HEK293 (cell line): Measurements from ENCODE around the gene TC2N.

Source experiments
- CTCF ChIA-PET: fragments of 350-600 bp; formaldehyde crosslinking; extraction: SDS; loops from one replicate; lab custom pipeline; 2021; ENCODE audit warnings: antibody characterized with exemption; lab: Yijun Ruan, JAX
- POLR2A ChIA-PET: fragments of 300-600 bp; formaldehyde crosslinking; extraction: SDS; loops from one replicate; lab custom pipeline; 2020; ENCODE audit warnings: antibody characterized with exemption, inconsistent platforms; lab: Yijun Ruan, JAX
- H3K27ac ChIP-seq: fragments of 200-500 bp; sonication (Bioruptor generic); 2 replicates; pipeline ENCODE4 v1.5.1; 2014; ENCODE audit warnings: low read depth, low read length, control low read depth, inconsistent platforms; ENCODE audit errors: extremely low read depth
- H3K36me3 ChIP-seq, 2 experiments: fragments of 200-500 bp in 1 of 2; sonication (Bioruptor generic) in 1 of 2; 1 replicate in 1 of 2; 2 replicates in 1 of 2; pipeline ENCODE4 v1.5.1; 2014 to 2017; ENCODE audit warnings: inconsistent platforms in 2 of 2, low read length in 2 of 2; ENCODE audit not compliant: control insufficient read depth in 2 of 2, insufficient read depth in 1 of 2
- H3K4me1 ChIP-seq: fragments of 200-500 bp; sonication (Bioruptor generic); 2 replicates; pipeline ENCODE4 v1.5.1; 2014; ENCODE audit warnings: mild to moderate bottlenecking, low read length, inconsistent platforms; ENCODE audit not compliant: control insufficient read depth, insufficient read depth
- H3K4me3 ChIP-seq: 2 replicates; pipeline ENCODE4 v1.5.1; 2011; ENCODE audit warnings: low read depth, mild to moderate bottlenecking, control low read depth, low read length, moderate library complexity
- H3K9me3 ChIP-seq: fragments of 200-500 bp; sonication (Bioruptor generic); 2 replicates; pipeline ENCODE4 v1.5.1; 2014; ENCODE audit warnings: low read depth, low read length, inconsistent platforms; ENCODE audit not compliant: control insufficient read depth, insufficient read depth
- BCL11A ChIP-seq: fragments of 450-650 bp; formaldehyde crosslinking; IDR thresholded peaks from 2 replicates; pipeline ENCODE4 v1.5.1; 2016; ENCODE audit warnings: low read depth, missing biosample characterization, missing genetic modification characterization
- GFI1B ChIP-seq: fragments of 450-650 bp; formaldehyde crosslinking; IDR thresholded peaks from 2 replicates; pipeline ENCODE4 v1.5.1; 2016; ENCODE audit warnings: missing biosample characterization, missing genetic modification characterization
- GLI2 ChIP-seq: fragments of 450-650 bp; formaldehyde crosslinking; IDR thresholded peaks from 2 replicates; pipeline ENCODE4; 2017; ENCODE audit warnings: missing biosample characterization, missing genetic modification characterization, low read depth, borderline replicate concordance
- GLIS1 ChIP-seq: fragments of 450-650 bp; formaldehyde crosslinking; IDR thresholded peaks from 2 replicates; pipeline ENCODE4 v1.5.1; 2016; ENCODE audit warnings: missing biosample characterization, missing genetic modification characterization
- SCRT2 ChIP-seq: fragments of 450-650 bp; formaldehyde crosslinking; IDR thresholded peaks from 2 replicates; pipeline ENCODE4 v1.5.1; 2016; ENCODE audit warnings: missing biosample characterization, missing genetic modification characterization
- ZFP69B ChIP-seq: fragments of 450-650 bp; formaldehyde crosslinking; IDR thresholded peaks from 2 replicates; pipeline ENCODE4 v1.5.1; 2016; ENCODE audit warnings: missing biosample characterization, missing genetic modification characterization
- ZIC2 ChIP-seq: fragments of 450-650 bp; formaldehyde crosslinking; IDR thresholded peaks from 2 replicates; pipeline ENCODE4 v1.5.1; 2016; ENCODE audit warnings: missing biosample characterization, missing genetic modification characterization
- ZNF202 ChIP-seq: fragments of 450-650 bp; formaldehyde crosslinking; IDR thresholded peaks from 2 replicates; pipeline ENCODE4 v1.5.1; 2016; ENCODE audit warnings: missing biosample characterization, missing genetic modification characterization, borderline replicate concordance
- ZNF292 ChIP-seq: fragments of 450-650 bp; formaldehyde crosslinking; IDR thresholded peaks from 2 replicates; pipeline ENCODE4 v1.5.1; 2016; ENCODE audit warnings: low read depth, missing biosample characterization, missing genetic modification characterization, borderline replicate concordance
- ZNF335 ChIP-seq: fragments of 450-650 bp; formaldehyde crosslinking; conservative IDR thresholded peaks from 2 replicates; pipeline ENCODE4 v1.5.1; 2016; ENCODE audit warnings: missing biosample characterization, missing genetic modification characterization
- ZNF426 ChIP-seq: fragments of 450-650 bp; formaldehyde crosslinking; IDR thresholded peaks from 2 replicates; pipeline ENCODE4 v1.5.1; 2017; ENCODE audit warnings: missing biosample characterization, missing genetic modification characterization, mild to moderate bottlenecking, inconsistent platforms, moderate library complexity
- ZNF501 ChIP-seq: fragments of 450-650 bp; formaldehyde crosslinking; IDR thresholded peaks from 2 replicates; pipeline ENCODE4 v1.5.1; 2016; ENCODE audit warnings: missing biosample characterization, missing genetic modification characterization
- ZNF621 ChIP-seq: fragments of 450-650 bp; formaldehyde crosslinking; IDR thresholded peaks from 2 replicates; pipeline ENCODE4 v1.5.1; 2017; ENCODE audit warnings: missing biosample characterization, missing genetic modification characterization
- ZNF660 ChIP-seq: fragments of 450-650 bp; IDR thresholded peaks from 2 replicates; pipeline ENCODE4 v1.5.1; 2018; ENCODE audit warnings: missing biosample characterization, mild to moderate bottlenecking, missing genetic modification characterization
- ZNF664 ChIP-seq: fragments of 450-650 bp; formaldehyde crosslinking; IDR thresholded peaks from 2 replicates; pipeline ENCODE4 v1.5.1; 2016; ENCODE audit warnings: missing biosample characterization, missing genetic modification characterization
- ZNF707 ChIP-seq: fragments of 450-650 bp; formaldehyde crosslinking; IDR thresholded peaks from 2 replicates; pipeline ENCODE4 v1.5.1; 2016; ENCODE audit warnings: missing biosample characterization, missing genetic modification characterization
- TF ChIP-seq, protein P1 (sequence below): fragments of 450-650 bp; formaldehyde crosslinking; IDR thresholded peaks from 2 replicates; pipeline ENCODE4 v1.5.1; 2016; ENCODE audit warnings: missing biosample characterization, missing genetic modification characterization
- TF ChIP-seq, protein P2 (sequence below): fragments of 450-650 bp; formaldehyde crosslinking; IDR thresholded peaks from 2 replicates; pipeline ENCODE4 v1.5.1; 2016; ENCODE audit warnings: missing biosample characterization, missing genetic modification characterization, low read depth

Gene TC2N

DNA sequence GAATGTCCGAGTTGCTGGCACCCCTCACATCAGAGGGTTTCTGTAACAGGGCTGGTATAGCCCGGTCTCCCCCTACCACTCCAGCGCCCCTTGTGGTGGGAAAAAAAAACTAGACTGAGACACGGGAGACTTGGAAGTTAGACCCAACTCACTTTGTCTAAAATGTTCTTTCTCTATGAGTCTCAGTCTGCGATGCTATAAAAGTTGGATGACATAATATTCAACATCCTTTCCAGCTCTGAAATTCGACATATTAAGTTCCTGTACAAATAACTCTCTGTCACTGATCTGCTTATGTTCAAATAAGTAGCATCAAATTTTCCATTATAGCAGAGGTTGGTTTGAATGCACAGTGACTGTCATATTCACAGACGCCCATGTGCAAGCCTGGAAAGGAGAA lies 25.7 kb upstream of the TC2N start:
- Histone ChIP-seq H3K36me3 (no peaks in the 10 kb centered on the region), H3K4me1 (no peaks in the 10 kb centered on the region; the same call in 1 of the 2 replicates), H3K27ac (no peak overlapping the region), H3K9me3 (no peaks in the 10 kb centered on the region), H3K4me3 (no peak overlapping the region)
- TF ChIP-seq ZNF621 (tag by site-specific recombination) (no peak), ZNF335 (0 out of 2 replicates have a peak, but pooled peaks have one; percentile 14)
- TF ChIP-seq, protein P1, sequence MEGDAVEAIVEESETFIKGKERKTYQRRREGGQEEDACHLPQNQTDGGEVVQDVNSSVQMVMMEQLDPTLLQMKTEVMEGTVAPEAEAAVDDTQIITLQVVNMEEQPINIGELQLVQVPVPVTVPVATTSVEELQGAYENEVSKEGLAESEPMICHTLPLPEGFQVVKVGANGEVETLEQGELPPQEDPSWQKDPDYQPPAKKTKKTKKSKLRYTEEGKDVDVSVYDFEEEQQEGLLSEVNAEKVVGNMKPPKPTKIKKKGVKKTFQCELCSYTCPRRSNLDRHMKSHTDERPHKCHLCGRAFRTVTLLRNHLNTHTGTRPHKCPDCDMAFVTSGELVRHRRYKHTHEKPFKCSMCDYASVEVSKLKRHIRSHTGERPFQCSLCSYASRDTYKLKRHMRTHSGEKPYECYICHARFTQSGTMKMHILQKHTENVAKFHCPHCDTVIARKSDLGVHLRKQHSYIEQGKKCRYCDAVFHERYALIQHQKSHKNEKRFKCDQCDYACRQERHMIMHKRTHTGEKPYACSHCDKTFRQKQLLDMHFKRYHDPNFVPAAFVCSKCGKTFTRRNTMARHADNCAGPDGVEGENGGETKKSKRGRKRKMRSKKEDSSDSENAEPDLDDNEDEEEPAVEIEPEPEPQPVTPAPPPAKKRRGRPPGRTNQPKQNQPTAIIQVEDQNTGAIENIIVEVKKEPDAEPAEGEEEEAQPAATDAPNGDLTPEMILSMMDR (tag by site-specific recombination): peak; percentile 38; the same call in 1 of the 2 replicates
- ChIA-PET CTCF (interaction anchor here (0.6 to 1.3 kb wide), 19 partner anchors 8 to 838 kb away, joined by 3 to 5 read pairs (median 3); no protein-coding TSS in a partner anchor), POLR2A (no interaction called here)

DNA sequence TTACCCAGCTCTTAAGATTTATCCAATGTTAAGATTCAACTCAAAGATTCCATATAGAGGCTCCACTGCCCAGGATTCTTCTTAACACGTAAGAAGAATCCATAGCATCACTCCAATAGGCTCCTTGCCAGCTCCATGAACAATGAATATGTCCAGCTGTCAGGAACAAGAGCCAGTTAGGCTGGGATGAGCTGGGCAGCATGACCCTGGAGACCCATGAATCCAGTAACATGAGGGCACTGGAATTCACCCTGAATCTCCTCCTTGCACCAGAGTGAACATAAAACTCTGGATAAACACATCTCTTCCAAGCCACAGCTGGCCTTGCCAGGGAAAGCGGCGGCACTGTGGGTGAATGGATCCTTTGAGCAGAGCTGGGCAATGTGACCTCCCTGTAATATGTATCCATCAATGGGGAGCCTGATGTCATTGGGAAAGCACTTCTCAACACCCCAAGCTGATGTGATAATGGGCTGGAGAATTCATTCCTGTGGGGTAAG lies 24.4 kb upstream of the TC2N start:
- POLR2A ChIA-PET: interaction anchor here (0.6 kb wide), 2 partner anchors 533 to 698 kb away, joined by 4 to 7 read pairs; no protein-coding TSS in a partner anchor
- no peak overlapping the region for H3K27ac ChIP-seq
- no peak overlapping the region for H3K4me3 ChIP-seq
- peaks cover 0 to 1% of the 10 kb centered on the region in 2 experiments; a peak in 1 of 3 replicates for H3K36me3 ChIP-seq
- H3K4me1 ChIP-seq: no peaks in the 10 kb centered on the region
- TF ChIP-seq ZNF426 (tag by site-specific recombination) (no peak), ZIC2 (tag by site-specific recombination) (peak; percentile 16; the same call in 1 of the 2 replicates), GLIS1 (tag by site-specific recombination) (0 out of 2 replicates have a peak, but pooled peaks have one; percentile 27)
- CTCF ChIA-PET: interaction anchor here (0.6 to 1.1 kb wide), 7 partner anchors 13 to 586 kb away, joined by 3 to 6 read pairs (median 3); no protein-coding TSS in a partner anchor
- H3K9me3 ChIP-seq: no peaks in the 10 kb centered on the region

DNA sequence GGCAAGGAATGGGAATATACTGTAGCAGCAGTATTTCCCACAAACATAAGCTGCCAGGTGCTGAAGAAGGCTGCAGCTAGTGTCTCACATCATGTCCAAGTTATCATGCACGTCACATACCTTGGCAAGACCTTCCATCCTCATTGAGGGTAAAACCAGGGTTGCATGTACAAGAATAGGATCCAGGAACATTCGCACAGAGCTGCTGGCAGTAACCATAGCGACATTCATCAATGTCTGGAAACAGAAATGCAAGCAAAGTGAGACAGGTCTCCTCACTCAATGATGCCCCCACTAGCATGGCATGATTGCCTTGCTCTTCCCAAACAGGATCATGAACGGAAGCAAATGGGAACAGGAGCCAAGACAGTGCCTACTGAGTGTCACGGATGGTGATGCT lies 23.8 kb upstream of the TC2N start:
- Histone ChIP-seq H3K36me3 (peaks cover 0 to 3% of the 10 kb centered on the region in 2 experiments; a peak in 1 of 3 replicates), H3K27ac (no peak overlapping the region), H3K4me3 (no peak overlapping the region), H3K4me1 (no peaks in the 10 kb centered on the region), H3K9me3 (no peaks in the 10 kb centered on the region)
- TF ChIP-seq, protein P1 (tag by site-specific recombination): no peak
- TF ChIP-seq SCRT2 (tag by site-specific recombination) (no peak), GLI2 (tag by site-specific recombination) (no peak), ZNF426 (tag by site-specific recombination) (no peak)
- CTCF ChIA-PET: interaction anchor here (0.6 to 1.1 kb wide), 6 partner anchors 12 to 585 kb away, joined by 3 to 6 read pairs (median 3); no protein-coding TSS in a partner anchor
- POLR2A ChIA-PET: interaction anchor here (0.6 kb wide), 1 partner anchor 697 kb away, joined by 7 read pairs; no protein-coding TSS in a partner anchor

DNA sequence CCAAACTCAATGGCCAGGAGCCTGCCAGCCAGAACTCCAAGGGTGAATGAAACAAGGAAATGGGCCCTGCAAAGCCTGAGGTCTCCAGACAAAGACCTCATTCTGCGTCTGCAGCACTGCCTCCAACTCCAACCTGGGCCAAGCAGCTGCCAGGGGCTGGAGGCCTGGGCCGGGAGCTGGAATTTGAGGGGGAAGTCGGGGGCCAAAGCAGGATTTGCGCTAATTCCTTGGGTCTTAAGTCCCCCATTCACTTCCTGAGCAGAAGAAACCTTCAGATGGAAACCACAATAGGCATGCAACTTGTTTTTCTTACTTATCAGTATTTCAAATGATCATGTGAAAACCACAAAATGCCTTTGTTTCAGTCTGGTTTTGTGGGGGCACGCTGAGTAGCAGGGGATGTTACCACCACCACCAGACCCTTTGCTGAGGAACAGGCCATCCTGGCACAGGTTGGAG lies 23.0 kb upstream of the TC2N start:
- Histone ChIP-seq H3K27ac (no peak overlapping the region), H3K4me3 (no peak overlapping the region), H3K4me1 (no peaks in the 10 kb centered on the region), H3K36me3 (peaks cover 0 to 3% of the 10 kb centered on the region in 2 experiments; a peak in 1 of 3 replicates), H3K9me3 (no peaks in the 10 kb centered on the region)
- CTCF ChIA-PET: interaction anchor here (0.7 to 1.0 kb wide), 2 partner anchors 89 to 300 kb away, joined by 3 to 5 read pairs; no protein-coding TSS in a partner anchor
- POLR2A ChIA-PET: no interaction called here
- no peak for TF ChIP-seq ZNF292 (tag by site-specific recombination)
- TF ChIP-seq, protein P2, sequence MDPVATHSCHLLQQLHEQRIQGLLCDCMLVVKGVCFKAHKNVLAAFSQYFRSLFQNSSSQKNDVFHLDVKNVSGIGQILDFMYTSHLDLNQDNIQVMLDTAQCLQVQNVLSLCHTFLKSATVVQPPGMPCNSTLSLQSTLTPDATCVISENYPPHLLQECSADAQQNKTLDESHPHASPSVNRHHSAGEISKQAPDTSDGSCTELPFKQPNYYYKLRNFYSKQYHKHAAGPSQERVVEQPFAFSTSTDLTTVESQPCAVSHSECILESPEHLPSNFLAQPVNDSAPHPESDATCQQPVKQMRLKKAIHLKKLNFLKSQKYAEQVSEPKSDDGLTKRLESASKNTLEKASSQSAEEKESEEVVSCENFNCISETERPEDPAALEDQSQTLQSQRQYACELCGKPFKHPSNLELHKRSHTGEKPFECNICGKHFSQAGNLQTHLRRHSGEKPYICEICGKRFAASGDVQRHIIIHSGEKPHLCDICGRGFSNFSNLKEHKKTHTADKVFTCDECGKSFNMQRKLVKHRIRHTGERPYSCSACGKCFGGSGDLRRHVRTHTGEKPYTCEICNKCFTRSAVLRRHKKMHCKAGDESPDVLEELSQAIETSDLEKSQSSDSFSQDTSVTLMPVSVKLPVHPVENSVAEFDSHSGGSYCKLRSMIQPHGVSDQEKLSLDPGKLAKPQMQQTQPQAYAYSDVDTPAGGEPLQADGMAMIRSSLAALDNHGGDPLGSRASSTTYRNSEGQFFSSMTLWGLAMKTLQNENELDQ (tag by site-specific recombination): no peak
- TF ChIP-seq ZNF664: no peak
- TF ChIP-seq ZNF621 (tag by site-specific recombination): no peak
- no peak for TF ChIP-seq ZNF660 (tag by site-specific recombination)
- no peak for TF ChIP-seq ZNF501
- no peak for TF ChIP-seq ZNF707 (tag by site-specific recombination)
- TF ChIP-seq ZNF202 (tag by site-specific recombination): no peak
- no peak for TF ChIP-seq ZFP69B
- TF ChIP-seq GFI1B (tag by site-specific recombination): no peak
- TF ChIP-seq ZNF426 (tag by site-specific recombination): no peak
- TF ChIP-seq BCL11A (tag by site-specific recombination): no peak
